ENCODE measurements around the gene GDPD1.
"Not testable (repeated sequence)": the region's sequence is repeated elsewhere in the genome, so short reads cannot be mapped to it uniquely, and the experiment has no call there.

Gene GDPD1

GRCh38 chr17:59287891-59288290 is 67.6 kb downstream of the GDPD1 start:
- ATAC-seq = no peak
- Mint-ChIP-seq H3K9me3 (no peaks in the 10 kb centered on the region), H3K27me3 (no peaks in the 10 kb centered on the region), H3K4me1 (peaks cover 5% of the 10 kb centered on the region), H3K27ac (no peak overlapping the region), H3K4me3 (no peak overlapping the region)
- DNase-seq = no peak

- Mint-ChIP-seq H3K27me3 (no peaks in the 10 kb centered on the region), H3K4me1 (peaks cover 5% of the 10 kb centered on the region), H3K4me3 (no peak overlapping the region), H3K9me3 (no peaks in the 10 kb centered on the region), H3K27ac (peak overlapping the region in 1 of 2 donors; percentile 40)
- DNase-seq (no peak), ATAC-seq (no peak)
Observed at GRCh38 chr17:59289981-59290301, 69.6 kb downstream of the GDPD1 start.

GRCh38 chr17:59290302-59290998 is 70.1 kb downstream of the GDPD1 start:
- peak overlapping the region in 1 of 2 donors; percentile 40 for H3K27ac Mint-ChIP-seq

GRCh38 chr17:59292174-59292523 is 71.8 kb downstream of the GDPD1 start:
- Mint-ChIP-seq H3K27me3 (no peaks in the 10 kb centered on the region), H3K27ac (no peak overlapping the region), H3K4me1 (peaks cover 5% of the 10 kb centered on the region), H3K9me3 (no peaks in the 10 kb centered on the region), H3K4me3 (no peak overlapping the region)
- ATAC-seq = no peak
- no peak for DNase-seq

More at GRCh38 chr17:59290302-59290998, 70.1 kb downstream of the GDPD1 start:
- not testable (repeated sequence) for H3K4me1 Mint-ChIP-seq, DNase-seq, H3K4me3 Mint-ChIP-seq, ATAC-seq, H3K9me3 Mint-ChIP-seq, H3K27me3 Mint-ChIP-seq

GRCh38 chr17:59296190-59296589 is 75.9 kb downstream of the GDPD1 start:
- no peak for ATAC-seq
- Mint-ChIP-seq H3K27ac (no peak overlapping the region), H3K27me3 (no peaks in the 10 kb centered on the region), H3K9me3 (no peaks in the 10 kb centered on the region), H3K4me3 (no peak overlapping the region), H3K4me1 (no peaks in the 10 kb centered on the region)
- no peak for DNase-seq

- H3K9me3 Mint-ChIP-seq = no peaks in the 10 kb centered on the region
- no peaks in the 10 kb centered on the region for H3K4me1 Mint-ChIP-seq
- no peaks in the 10 kb centered on the region for H3K27me3 Mint-ChIP-seq
- DNase-seq (no peak), ATAC-seq (no peak)
- H3K27ac Mint-ChIP-seq = no peak overlapping the region
- H3K4me3 Mint-ChIP-seq = no peak overlapping the region
Observed at GRCh38 chr17:59298521-59298920, 78.2 kb downstream of the GDPD1 start.

GRCh38 chr17:59299400-59300092 is 79.2 kb downstream of the GDPD1 start:
- no peaks in the 10 kb centered on the region for H3K27me3 Mint-ChIP-seq
- H3K4me3 Mint-ChIP-seq = no peak overlapping the region
- no peaks in the 10 kb centered on the region for H3K9me3 Mint-ChIP-seq
- H3K27ac Mint-ChIP-seq = peak overlapping the region in 1 of 2 donors; percentile 20
- DNase-seq (no peak), ATAC-seq (no peak)
- no peaks in the 10 kb centered on the region for H3K4me1 Mint-ChIP-seq

GRCh38 chr17:59300941-59301340 is 80.6 kb downstream of the GDPD1 start:
- DNase-seq = no peak

GRCh38 chr17:59304811-59305210 is 84.5 kb downstream of the GDPD1 start:
- H3K27ac Mint-ChIP-seq = no peak overlapping the region
- ATAC-seq = no peak

More at GRCh38 chr17:59300941-59301340, 80.6 kb downstream of the GDPD1 start:
- ATAC-seq = no peak
- no peaks in the 10 kb centered on the region for H3K9me3 Mint-ChIP-seq
- H3K27me3 Mint-ChIP-seq = no peaks in the 10 kb centered on the region
- no peak overlapping the region for H3K27ac Mint-ChIP-seq
- H3K4me3 Mint-ChIP-seq = no peak overlapping the region
- no peaks in the 10 kb centered on the region for H3K4me1 Mint-ChIP-seq

GRCh38 chr17:59310263-59310920 is 90.1 kb downstream of the GDPD1 start:
- H3K4me1 Mint-ChIP-seq = peaks cover 6% of the 10 kb centered on the region
- H3K9me3 Mint-ChIP-seq = no peaks in the 10 kb centered on the region
- H3K4me3 Mint-ChIP-seq = no peak overlapping the region
- ATAC-seq = no peak
- no peak for DNase-seq
- H3K27ac Mint-ChIP-seq = no peak overlapping the region
- H3K27me3 Mint-ChIP-seq = no peaks in the 10 kb centered on the region

More at GRCh38 chr17:59304811-59305210, 84.5 kb downstream of the GDPD1 start:
- Mint-ChIP-seq H3K9me3 (no peaks in the 10 kb centered on the region), H3K4me1 (no peaks in the 10 kb centered on the region), H3K27me3 (no peaks in the 10 kb centered on the region), H3K4me3 (no peak overlapping the region)
- DNase-seq = no peak

GRCh38 chr17:59311051-59311468 is 90.7 kb downstream of the GDPD1 start:
- ATAC-seq = peak; percentile 96
- peaks cover 6% of the 10 kb centered on the region for H3K4me1 Mint-ChIP-seq
- H3K4me3 Mint-ChIP-seq = no peak overlapping the region
- H3K27ac Mint-ChIP-seq = no peak overlapping the region
- no peaks in the 10 kb centered on the region for H3K27me3 Mint-ChIP-seq
- no peaks in the 10 kb centered on the region for H3K9me3 Mint-ChIP-seq
- peak; percentile 51 to 52 for DNase-seq

- H3K4me1 Mint-ChIP-seq, H3K27me3 Mint-ChIP-seq, H3K4me3 Mint-ChIP-seq, ATAC-seq, DNase-seq, H3K27ac Mint-ChIP-seq, H3K9me3 Mint-ChIP-seq: not testable (repeated sequence)
Observed at GRCh38 chr17:59311521-59311920, 91.2 kb downstream of the GDPD1 start.

GRCh38 chr17:59315866-59316265 is 95.6 kb downstream of the GDPD1 start:
- Mint-ChIP-seq H3K27ac (no peak overlapping the region), H3K9me3 (no peaks in the 10 kb centered on the region)
- ATAC-seq = no peak

More at GRCh38 chr17:59315866-59316265, 95.6 kb downstream of the GDPD1 start:
- Mint-ChIP-seq H3K4me1 (peaks cover 3% of the 10 kb centered on the region), H3K4me3 (no peak overlapping the region), H3K27me3 (no peaks in the 10 kb centered on the region)
- DNase-seq = no peak

Data from stimulated activated naive CD8-positive, alpha-beta T cell treated with anti-CD3 and anti-CD28 coated beads, Interleukin-15, amount 100 ng/mL, for 72 hours (primary cell).